Cardiac fibroblast (primary cell): Measurements from ENCODE around the gene WLS.

ENCODE experiments used
- DNase-seq, 2 donors: peaks; one replicate each; pipeline versions ENCODE4 v3.0.0 to v3.0.0-alpha.2; 2010; ENCODE audit warnings: low read depth in 2 of 2
- H3K4me3 ChIP-seq, 2 donors: replicated peaks in 1 of 2; 1 replicate in 1 of 2; 2 replicates in 1 of 2; pipeline ENCODE4 v1.5.1; 2011; ENCODE audit warnings: low read depth in 2 of 2, low read length in 2 of 2, mild to moderate bottlenecking in 2 of 2, moderate library complexity in 1 of 2
- CTCF ChIP-seq: IDR thresholded peaks from one replicate; pipeline ENCODE4 v1.5.1; 2011; ENCODE audit warnings: low read depth, mild to moderate bottlenecking, low read length, inconsistent platforms

Gene WLS

DNA sequence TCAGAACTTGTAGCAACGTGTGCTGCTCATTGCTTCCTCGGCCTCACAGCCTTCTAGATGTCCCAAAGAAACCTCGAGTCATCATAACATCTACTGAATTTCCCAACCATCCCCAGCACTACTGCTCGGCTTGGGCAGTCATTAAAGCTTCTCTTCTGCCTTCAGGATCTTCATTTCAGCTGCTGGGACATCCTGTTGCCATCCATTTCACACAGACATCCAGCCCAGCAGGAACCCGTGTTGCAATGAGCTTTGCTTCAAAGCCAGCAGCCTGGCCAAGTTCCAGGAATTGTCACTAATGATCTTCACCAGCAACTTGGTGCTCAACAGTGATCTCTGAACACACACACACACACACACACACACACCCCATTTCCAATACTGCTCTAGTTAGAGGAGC is 18.5 kb downstream of the WLS start:
- peak; percentile 80 to 89 for DNase-seq
- no peak for TF ChIP-seq CTCF
- no peak overlapping the region for H3K4me3 ChIP-seq

GRCh38 chr1:68211761-68212380 is 20.5 kb downstream of the WLS start:
- no peak overlapping the region for H3K4me3 ChIP-seq
- DNase-seq = no peak
- TF ChIP-seq CTCF = no peak

- TF ChIP-seq CTCF = no peak
- H3K4me3 ChIP-seq = no peak overlapping the region
- peak in 1 of 2 donors; percentile 31 for DNase-seq
Observed at GRCh38 chr1:68210829-68211228, 21.5 kb downstream of the WLS start.

- DNase-seq = peak; percentile 45 to 47
- no peak for TF ChIP-seq CTCF
- no peak overlapping the region for H3K4me3 ChIP-seq
Observed at GRCh38 chr1:68210027-68210426, 22.3 kb downstream of the WLS start.

GRCh38 chr1:68206848-68207689 is 25.3 kb downstream of the WLS start:
- no peak for TF ChIP-seq CTCF
- peak; percentile 75 to 86 for DNase-seq
- no peak overlapping the region for H3K4me3 ChIP-seq

DNA sequence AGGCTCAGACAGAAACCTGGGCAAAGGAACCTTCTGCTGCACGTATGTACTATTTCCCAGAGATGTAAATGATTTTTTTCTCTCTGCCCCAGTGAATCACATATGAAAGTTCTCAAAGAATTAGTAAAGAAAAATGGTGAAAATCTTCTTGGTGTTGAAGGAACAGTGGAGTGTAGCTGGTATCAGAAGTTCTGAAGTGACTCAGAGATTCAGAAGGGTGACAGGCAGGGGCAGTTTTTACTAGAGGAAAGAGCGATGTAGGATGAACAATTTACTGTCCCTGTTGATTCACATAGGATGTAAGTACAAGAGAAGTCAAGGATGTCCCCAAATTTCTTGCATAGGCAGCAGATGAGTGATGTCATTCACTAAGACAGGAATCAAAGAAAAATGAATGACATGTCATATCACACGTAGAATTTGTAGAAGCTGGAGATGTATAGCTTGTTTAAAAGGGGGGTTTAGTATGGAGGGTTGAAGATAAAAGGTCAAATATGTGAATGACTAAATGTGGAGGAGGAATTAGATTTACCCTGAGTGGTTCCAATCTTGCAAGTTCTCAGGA is 26.4 kb downstream of the WLS start:
- no peak for TF ChIP-seq CTCF
- no peak for DNase-seq
- no peak overlapping the region for H3K4me3 ChIP-seq
